Stomach (tissue), 9 donors: ENCODE data around the gene KCNIP4. TPM values are rescaled to one million over a fixed set of nuclear protein-coding genes. Genes with fewer than 3 reads are reported as not detected.

Experiments
- DNase-seq, 2 donors: peaks; one replicate each; pipeline versions ENCODE4 v3.0.0 to v3.0.0-alpha.2; 2013 to 2019
- H3K27ac ChIP-seq, 5 donors: fragments of 200-600 bp in 4 of 5; sonication (generic) in 4 of 5; one replicate each; pipeline ENCODE4 v1.5.1; 2013 to 2019; ENCODE audit warnings: mild to moderate bottlenecking in 1 of 5, moderate library complexity in 1 of 5
- H3K27me3 ChIP-seq, 3 donors: fragments of 200-600 bp; sonication (generic); one replicate each; pipeline ENCODE4 v1.5.1; 2017 to 2019; ENCODE audit warnings: mixed run types in 1 of 3
- H3K36me3 ChIP-seq, 4 donors: fragments of 200-600 bp; sonication (generic); 1 replicate in 3 of 4; 2 replicates in 1 of 4; pipeline ENCODE4 v1.5.1; 2016 to 2019
- H3K4me1 ChIP-seq, 4 donors: fragments of 200-600 bp; sonication (generic); one replicate each; pipeline ENCODE4 v1.5.1; 2016 to 2019
- H3K4me3 ChIP-seq, 4 donors: fragments of 200-600 bp; sonication (generic) in 3 of 4; one replicate each; pipeline ENCODE4 v1.5.1; 2016 to 2019; ENCODE audit warnings: mild to moderate bottlenecking in 1 of 4
- H3K9me3 ChIP-seq, 4 donors: fragments of 200-600 bp; sonication (generic); one replicate each; pipeline ENCODE4 v1.5.1; 2016 to 2019
- EP300 ChIP-seq: sonication (generic); formaldehyde crosslinking; IDR thresholded peaks from one replicate; pipeline ENCODE4 v1.6.1; 2017; ENCODE audit warnings: antibody characterized with exemption
- POLR2A ChIP-seq, 4 donors: fragments of 450-650 bp; IDR thresholded peaks; one replicate each; pipeline ENCODE4 v1.6.1; 2016; ENCODE audit warnings: antibody characterized with exemption in 4 of 4, control low read depth in 2 of 4, mild to moderate bottlenecking in 1 of 4, moderate library complexity in 1 of 4
- POLR2AphosphoS5 ChIP-seq, 3 donors: sonication (generic); formaldehyde crosslinking; IDR thresholded peaks; one replicate each; pipeline ENCODE4 v1.6.1; 2016; ENCODE audit warnings: antibody characterized with exemption in 3 of 3
- WGBS, 5 donors: extraction: QIAGEN DNeasy Blood & Tissue Kit in 3 of 5; methylation state at CpG; one replicate each; pipeline versions ENCODE4 v1.1.5 to v1.1.7; 2013 to 2018; 5-methylcytosine and 5-hydroxymethylcytosine counted together
- intact Hi-C: fragments of 100-400 bp; cut with DNase I; formaldehyde crosslinking; loops from one replicate; pipeline ENCODE4 v1.15.1; 2023; ENCODE audit warnings: low total_unique reads
- polyA plus RNA-seq, 3 donors: library from polyadenylated mRNA; stranded (reverse); fragments of 200-250 nt; gene quantifications; one replicate each; pipeline ENCODE4 v1.2.3, GENCODE V29; 2013
- total RNA-seq, 5 donors: library from RNA; depleted of rRNA; stranded (reverse); fragments of >200 nt; gene quantifications; one replicate each; pipeline versions ENCODE4 v1.1.0 to v1.2.3, GENCODE V29; 2014 to 2016
- TF ChIP-seq, protein P1 (sequence below), 7 experiments: fragments of 450-650 bp in 4 of 7; fragments of 200-600 bp in 3 of 7; sonication (generic) in 3 of 7; IDR thresholded peaks; one replicate each; pipeline ENCODE4 v1.5.1; 2016 to 2019; ENCODE audit warnings: antibody characterized with exemption in 7 of 7, control low read depth in 2 of 7, mild to moderate bottlenecking in 1 of 7
- donor health status: healthy with polysubstance abuse.
- donor health status: Bipolar disorder and iron deficiency.
- donor health status: healthy.

KCNIP4 gene
- total and polyA plus RNA-seq, 8 donors: 0.23 to 1.8 (median 1.3) TPM; not detected in 4

GRCh38 chr4:21688596-21689265 is 259.8 kb downstream of the KCNIP4 start:
- Histone ChIP-seq H3K4me3 (no peak overlapping the region), H3K36me3 (no peaks in the 10 kb centered on the region), H3K27ac (no peak overlapping the region), H3K4me1 (no peaks in the 10 kb centered on the region), H3K27me3 (no peaks in the 10 kb centered on the region), H3K9me3 (no peaks in the 10 kb centered on the region)
- intact Hi-C loops: no loop called here
- DNase-seq: no peak
- TF ChIP-seq EP300 (no peak), POLR2AphosphoS5 (IDR thresholded peaks at IDR 0.05) (no peak)
- TF ChIP-seq, protein P1, sequence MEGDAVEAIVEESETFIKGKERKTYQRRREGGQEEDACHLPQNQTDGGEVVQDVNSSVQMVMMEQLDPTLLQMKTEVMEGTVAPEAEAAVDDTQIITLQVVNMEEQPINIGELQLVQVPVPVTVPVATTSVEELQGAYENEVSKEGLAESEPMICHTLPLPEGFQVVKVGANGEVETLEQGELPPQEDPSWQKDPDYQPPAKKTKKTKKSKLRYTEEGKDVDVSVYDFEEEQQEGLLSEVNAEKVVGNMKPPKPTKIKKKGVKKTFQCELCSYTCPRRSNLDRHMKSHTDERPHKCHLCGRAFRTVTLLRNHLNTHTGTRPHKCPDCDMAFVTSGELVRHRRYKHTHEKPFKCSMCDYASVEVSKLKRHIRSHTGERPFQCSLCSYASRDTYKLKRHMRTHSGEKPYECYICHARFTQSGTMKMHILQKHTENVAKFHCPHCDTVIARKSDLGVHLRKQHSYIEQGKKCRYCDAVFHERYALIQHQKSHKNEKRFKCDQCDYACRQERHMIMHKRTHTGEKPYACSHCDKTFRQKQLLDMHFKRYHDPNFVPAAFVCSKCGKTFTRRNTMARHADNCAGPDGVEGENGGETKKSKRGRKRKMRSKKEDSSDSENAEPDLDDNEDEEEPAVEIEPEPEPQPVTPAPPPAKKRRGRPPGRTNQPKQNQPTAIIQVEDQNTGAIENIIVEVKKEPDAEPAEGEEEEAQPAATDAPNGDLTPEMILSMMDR (IDR thresholded peaks at IDR 0.05): no peak
- WGBS, 5 donors: 34 to 56% (median 49%) methylated on average over 3 of the region's 3 CpGs

DNA sequence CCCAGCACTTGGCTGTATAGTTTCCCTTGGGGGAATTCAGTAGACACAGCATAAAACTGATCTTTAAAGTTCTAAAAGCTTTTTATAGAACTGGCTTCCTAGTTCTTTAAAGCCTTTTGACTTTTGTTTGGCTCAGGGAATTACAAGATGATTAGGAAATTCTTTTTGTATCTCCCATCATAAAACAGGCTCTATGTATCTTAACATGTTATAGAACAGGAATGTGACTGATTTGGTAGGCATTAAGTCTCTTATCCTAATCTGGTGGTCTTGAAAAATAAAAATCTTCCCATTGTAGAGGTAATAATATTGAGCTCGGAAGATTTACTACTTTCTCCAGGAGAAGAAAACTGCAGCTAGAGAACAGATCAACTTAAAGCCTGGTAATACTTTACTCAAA is 262.7 kb downstream of the KCNIP4 start:
- TF ChIP-seq POLR2AphosphoS5 (IDR thresholded peaks at IDR 0.05) (no peak), EP300 (no peak), POLR2A (IDR thresholded peaks at IDR 0.05) (no peak)
- TF ChIP-seq, protein P1 (IDR thresholded peaks at IDR 0.05): no peak
- Histone ChIP-seq H3K9me3 (no peaks in the 10 kb centered on the region), H3K36me3 (no peaks in the 10 kb centered on the region), H3K4me3 (no peak overlapping the region), H3K27ac (no peak overlapping the region), H3K4me1 (no peaks in the 10 kb centered on the region), H3K27me3 (no peaks in the 10 kb centered on the region)
- no peak for DNase-seq
- intact Hi-C loops: no loop called here
- 81 to 97% (median 93%) methylated on average over 1 of the region's 1 CpG for WGBS, 5 donors

DNA sequence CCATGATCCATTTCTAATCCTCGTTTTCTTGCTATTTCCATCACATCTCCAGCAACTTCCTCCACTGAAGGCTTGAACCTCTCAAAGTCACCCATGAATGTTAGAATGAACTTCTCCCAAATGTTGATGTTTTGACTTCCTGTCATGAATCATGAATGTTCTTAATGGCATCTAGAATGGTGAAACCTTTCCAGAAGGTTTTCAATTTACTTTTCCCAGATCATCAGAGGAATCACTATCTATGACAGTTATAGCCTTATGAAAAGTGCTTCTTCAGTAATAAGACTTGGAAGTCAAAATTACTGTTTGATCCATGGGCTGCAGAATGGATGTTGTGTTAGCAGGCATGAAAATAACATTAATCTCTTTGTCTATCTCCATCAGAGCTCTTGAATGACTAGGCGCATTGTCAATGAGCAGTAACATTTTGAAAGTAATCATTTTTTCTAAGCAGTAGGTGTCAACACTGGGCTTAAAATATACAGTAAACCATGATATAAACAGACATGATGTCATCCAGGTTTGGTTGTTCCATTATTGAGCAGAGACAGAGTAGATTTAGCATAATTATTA is 268.2 kb downstream of the KCNIP4 start:
- intact Hi-C loops: no loop called here
- H3K27me3 ChIP-seq: no peaks in the 10 kb centered on the region
- no peak for TF ChIP-seq POLR2AphosphoS5 (IDR thresholded peaks at IDR 0.05)
- TF ChIP-seq EP300: no peak
- TF ChIP-seq POLR2A (IDR thresholded peaks at IDR 0.05): no peak
- TF ChIP-seq, protein P1 (IDR thresholded peaks at IDR 0.05): no peak
- H3K9me3 ChIP-seq: no peaks in the 10 kb centered on the region
- no peaks in the 10 kb centered on the region for H3K4me1 ChIP-seq
- H3K36me3 ChIP-seq: no peaks in the 10 kb centered on the region
- no peak for DNase-seq
- no peak overlapping the region for H3K27ac ChIP-seq
- WGBS, 5 donors: 66 to 81% (median 80%) methylated on average over 2 of the region's 2 CpGs
- no peak overlapping the region for H3K4me3 ChIP-seq

DNA sequence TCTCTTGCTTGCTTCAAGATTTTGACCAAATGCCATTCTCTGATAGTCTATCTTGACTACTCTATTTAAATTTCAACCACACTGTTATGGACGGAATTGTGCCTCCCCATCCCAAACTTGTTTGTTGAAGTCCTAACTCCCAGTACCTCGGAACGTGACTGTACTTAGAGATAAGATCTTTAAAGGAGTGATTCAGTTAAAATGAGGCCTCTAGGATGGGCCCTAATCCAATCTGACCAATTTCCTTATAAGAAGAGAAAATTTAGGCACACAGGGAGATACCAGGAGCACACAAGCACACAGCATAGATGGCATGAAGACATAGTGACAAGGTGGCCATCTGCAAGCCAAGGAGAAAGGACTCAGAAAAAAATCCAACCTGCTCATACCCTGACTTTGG is 269.9 kb downstream of the KCNIP4 start:
- 27 to 58% (median 47%) methylated on average over 3 of the region's 3 CpGs for WGBS, 5 donors
- TF ChIP-seq, protein P1 (IDR thresholded peaks at IDR 0.05): no peak
- TF ChIP-seq POLR2AphosphoS5 (IDR thresholded peaks at IDR 0.05): no peak
- no peak for TF ChIP-seq EP300
- Histone ChIP-seq H3K4me1 (no peaks in the 10 kb centered on the region), H3K27me3 (no peaks in the 10 kb centered on the region), H3K36me3 (no peaks in the 10 kb centered on the region), H3K4me3 (no peak overlapping the region), H3K27ac (no peak overlapping the region), H3K9me3 (no peaks in the 10 kb centered on the region)
- no peak for DNase-seq
- intact Hi-C loops: no loop called here
